ENCODE measurements around the gene MMRN2.

DNA sequence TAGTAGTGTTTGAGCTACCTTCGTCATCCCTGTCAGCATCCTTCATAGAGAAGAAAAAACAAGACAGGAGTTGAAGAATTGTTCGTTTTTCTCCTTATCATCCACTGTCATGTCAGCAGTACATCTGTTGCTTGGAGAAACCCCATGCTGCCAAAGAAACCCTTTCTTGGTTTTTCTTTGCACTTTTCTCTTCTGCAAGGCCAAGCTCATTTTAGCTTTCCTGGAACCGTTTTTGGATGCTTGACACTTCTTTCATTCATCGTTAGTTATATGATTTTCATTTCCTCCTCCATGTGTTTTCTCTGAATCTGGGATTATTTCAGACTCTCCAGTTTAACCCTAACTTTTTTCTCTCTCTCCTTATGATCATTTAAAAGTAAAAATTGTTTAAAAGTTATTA, 58.9 kb downstream of the MMRN2 start:
- TF ChIP-seq ZNF384 (IDR thresholded peaks at IDR 0.05): no peak
- no peak for TF ChIP-seq FOXM1 (IDR thresholded peaks at IDR 0.05; ENCODE audit: borderline replicate concordance)
- TF ChIP-seq BHLHE40 (IDR thresholded peaks at IDR 0.05; ENCODE audit: borderline replicate concordance): no peak
